Measurements from ENCODE around the gene VASN.
"Not testable (repeated sequence)": the region's sequence is repeated elsewhere in the genome, so short reads cannot be mapped to it uniquely, and the experiment has no call there.

The VASN gene

DNA sequence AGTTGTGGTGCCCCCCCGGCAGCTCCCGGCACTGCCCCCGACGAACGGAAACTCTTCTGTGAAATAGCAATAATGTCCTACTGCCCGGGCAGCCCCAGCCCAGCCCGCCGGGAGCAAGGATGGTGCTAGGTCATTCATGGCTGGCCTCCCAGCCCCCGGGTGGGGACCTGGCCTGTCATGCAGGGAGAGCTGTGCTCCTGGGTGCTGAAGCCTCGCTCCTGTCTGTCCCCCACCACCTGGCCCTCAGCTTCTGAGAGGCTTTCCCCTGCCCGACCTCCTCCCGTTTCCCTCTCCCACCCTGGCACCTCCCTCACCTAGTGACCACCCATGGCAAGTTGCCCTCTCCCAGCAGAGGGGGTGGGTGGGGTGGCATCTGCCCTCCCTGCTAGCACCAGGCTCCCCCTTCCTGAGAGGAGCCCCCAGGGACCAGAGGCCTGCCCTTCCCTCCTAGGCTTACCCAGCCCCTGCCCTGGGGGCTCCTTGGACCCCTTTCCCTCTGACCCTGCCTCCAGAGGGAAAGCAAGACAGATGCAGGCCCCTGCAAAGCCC is 34.0 kb upstream of the VASN start:
- DNase-seq: no peak

DNA sequence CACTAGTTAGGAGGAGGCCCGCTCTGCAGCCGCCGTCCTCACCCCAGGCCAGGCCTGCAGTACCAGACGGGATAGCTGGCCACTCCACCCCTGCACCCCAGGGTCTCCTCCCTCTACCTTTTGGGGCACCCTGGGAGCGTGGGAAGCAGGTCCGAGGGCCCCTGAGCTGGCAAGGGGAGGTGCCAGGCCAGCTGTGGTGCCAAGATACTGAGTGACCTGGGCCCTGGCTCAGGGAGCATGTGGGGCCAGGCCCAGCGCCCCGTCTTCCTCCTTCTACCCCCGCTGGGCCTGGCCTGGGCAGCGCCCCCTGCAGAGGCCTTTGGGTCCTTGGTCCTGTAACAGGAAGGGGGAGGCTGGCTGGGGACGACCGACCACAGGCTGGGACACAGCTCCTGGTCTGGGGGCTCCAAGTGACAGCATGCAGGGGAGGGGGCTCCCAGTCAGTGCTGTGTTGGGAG is 33.5 kb upstream of the VASN start:
- DNase-seq: no peak

- no peak for DNase-seq
Observed at GRCh38 chr16:4338712-4339299, 32.8 kb upstream of the VASN start.

- no peak for DNase-seq
Observed at GRCh38 chr16:4339455-4339854, 32.2 kb upstream of the VASN start.

- DNase-seq: no peak
Observed at GRCh38 chr16:4339909-4340308, 31.7 kb upstream of the VASN start.

- DNase-seq: no peak
Observed at GRCh38 chr16:4340443-4340842, 31.2 kb upstream of the VASN start.

DNA sequence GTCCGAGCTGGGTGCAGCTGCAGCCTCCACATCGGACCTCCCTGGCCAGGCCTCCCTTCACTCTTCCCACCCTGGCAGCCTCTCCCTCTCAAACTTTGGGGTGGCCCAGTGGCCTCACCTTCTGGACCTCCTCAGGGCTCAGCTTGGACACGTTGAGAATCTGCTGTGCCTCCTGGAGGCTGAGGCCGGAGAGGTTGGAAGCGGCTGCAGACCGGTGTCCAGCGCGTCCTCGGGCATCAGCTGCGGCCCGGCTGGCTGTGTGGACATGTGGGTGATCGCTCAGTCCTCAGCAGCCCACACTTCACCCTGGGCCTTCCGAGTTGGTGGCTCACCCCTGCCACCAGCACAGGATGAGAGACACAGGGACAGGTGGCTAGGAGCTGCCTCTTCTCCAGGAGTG is 30.4 kb upstream of the VASN start:
- DNase-seq: no peak

DNA sequence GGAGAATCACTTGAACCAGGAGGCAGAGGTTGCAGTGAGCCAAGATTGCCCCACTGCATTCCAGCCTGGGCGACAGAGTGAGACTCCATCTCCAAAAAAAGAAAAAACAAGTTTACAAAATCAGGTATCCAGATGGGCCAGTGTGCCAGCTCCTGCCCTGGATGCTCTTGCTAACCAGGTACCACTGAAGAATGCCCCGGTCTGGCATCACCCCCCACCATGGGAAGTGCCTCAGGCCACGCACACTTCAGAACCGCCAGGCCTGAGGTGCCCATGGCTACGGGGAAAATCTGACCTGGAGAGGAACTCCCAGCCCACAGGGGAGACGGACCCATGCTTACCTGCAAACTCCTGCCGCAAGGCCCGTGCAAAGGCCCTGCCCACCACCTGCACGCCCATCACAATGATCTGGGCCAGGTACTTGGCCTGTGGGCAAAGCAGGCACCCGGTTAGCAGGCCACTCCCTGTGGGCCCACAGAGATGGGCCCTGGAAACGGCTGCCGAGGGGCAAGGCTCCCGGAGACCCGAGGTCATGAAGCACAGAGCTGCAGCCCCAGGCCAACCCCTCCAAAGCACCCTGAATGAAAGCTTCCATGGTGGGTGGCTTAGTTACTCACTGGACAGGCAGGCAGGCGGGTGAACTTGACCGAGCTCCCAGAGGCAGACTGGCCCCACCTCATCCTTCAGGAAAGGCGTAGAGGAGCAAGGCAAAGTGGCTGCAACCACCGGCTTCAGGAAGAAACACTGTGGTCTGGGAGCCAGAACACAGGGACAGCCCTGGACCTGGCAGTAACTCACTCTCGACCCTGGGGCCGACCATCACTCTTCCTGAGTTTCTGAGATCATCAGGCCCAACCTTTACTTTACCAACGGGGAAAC is 28.5 kb upstream of the VASN start:
- DNase-seq: no peak

DNA sequence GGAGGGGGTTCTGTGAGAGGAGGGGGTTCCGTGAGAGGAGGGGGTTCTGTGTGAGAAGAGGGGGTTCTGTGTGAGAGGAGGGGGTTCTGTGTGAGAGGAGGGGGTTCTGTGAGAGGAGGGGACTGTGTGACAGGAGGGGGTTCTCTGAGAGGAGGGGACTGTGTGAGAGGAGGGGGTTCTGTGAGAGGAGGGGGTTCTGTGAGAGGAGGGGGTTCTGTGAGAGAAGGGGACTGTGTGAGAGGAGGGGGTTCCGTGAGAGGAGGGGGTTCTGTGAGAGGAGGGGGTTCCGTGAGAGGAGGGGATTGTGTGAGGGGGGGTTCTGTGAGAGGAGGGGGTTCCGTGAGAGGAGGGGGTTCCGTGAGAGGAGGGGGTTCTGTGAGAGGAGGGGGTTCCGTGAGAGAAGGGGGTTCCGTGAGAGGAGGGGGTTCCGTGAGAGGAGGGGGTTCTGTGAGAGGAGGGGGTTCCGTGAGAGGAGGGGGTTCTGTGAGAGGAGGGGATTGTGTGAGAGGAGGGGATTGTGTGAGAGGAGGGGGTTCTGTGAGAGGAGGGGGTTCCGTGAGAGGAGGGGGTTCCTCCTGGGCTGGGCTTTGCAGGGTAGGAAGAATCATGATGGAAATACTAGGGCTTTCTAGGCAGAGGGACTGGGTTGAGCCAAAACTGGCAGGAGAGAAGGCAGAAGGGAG is 27.2 kb upstream of the VASN start:
- DNase-seq: not testable (repeated sequence)

DNA sequence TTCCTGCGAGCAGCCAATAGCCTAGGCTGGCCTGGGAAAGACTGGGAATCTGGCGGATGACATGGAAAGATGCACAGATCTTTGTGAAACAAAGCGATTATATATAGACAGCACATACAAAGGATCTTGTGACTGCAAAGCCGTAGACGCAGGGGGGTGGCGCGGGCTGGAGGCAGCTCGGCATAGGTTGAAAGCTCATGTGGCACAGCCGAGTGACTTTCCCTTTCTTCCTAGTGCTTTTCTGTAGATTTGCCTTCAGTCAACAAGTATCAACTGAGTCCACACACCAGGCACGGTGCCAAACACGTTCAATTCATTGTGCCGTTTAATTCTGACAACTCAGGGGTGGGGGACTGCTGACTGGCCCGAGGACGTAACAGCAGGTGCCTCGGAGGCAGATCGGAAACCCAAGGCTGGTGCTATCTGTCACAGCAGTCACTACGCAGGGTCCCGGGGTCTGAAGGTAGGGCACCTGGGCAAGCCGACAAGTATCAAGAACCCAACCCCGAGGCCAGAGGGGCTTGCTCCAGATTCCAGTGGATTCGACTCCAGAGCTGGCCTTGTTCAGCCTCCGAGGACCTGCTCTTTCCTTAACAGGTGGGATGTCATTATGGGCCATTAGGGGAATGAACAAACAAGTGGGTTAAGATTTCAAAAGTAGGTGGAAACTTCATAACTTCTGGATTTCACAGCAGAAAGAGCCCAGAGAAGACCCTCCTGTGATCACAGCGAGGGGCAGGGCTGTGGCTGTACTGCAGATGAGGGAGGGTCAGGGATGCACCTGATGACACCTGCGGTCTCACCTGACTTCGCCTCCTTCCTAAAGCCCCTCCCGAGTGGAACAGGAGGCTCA is 26.4 kb upstream of the VASN start:
- no peak for DNase-seq

GRCh38 chr16:4345836-4346781 is 25.5 kb upstream of the VASN start:
- no peak for DNase-seq

DNA sequence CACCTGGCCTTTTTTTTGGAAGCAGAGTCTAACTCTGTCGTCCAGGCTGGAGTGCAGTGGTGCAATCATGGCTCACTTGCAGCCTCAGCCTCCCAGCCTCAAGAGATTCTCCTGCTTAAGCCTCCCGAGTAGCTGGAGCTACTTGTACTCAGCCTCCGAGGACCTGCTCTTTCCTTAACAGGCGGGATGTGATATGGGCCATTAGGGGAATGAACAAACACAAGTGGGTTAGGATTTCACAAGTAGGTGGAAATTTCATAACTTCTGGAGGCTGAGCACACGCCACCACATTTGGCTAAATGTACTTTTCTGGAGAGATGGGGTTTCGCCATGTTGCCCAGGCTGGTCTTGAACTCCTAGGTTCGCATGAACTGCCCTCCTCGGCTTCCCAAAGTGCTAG is 24.6 kb upstream of the VASN start:
- DNase-seq: no peak

GRCh38 chr16:4347765-4348509 is 23.7 kb upstream of the VASN start:
- DNase-seq: no peak

DNA sequence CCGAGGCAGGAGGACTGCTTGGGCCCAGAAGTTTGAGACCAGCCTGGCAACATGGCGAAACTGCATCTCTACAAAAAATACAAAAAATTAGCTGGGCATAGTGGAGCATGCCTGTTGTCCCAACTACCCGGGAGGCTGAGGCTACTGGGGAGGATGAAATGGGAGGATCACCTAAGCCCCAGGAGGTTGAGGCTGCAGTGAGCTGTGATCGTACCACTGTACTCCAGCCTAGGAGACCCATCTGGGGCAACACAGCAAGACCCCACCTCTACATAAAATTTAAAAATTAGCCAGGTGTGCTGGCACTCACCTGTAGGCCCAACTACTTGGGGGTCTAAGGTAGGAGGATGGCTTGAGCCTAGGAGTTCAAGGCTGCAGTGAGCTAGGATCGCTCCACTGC is 22.3 kb upstream of the VASN start:
- no peak for DNase-seq

DNA sequence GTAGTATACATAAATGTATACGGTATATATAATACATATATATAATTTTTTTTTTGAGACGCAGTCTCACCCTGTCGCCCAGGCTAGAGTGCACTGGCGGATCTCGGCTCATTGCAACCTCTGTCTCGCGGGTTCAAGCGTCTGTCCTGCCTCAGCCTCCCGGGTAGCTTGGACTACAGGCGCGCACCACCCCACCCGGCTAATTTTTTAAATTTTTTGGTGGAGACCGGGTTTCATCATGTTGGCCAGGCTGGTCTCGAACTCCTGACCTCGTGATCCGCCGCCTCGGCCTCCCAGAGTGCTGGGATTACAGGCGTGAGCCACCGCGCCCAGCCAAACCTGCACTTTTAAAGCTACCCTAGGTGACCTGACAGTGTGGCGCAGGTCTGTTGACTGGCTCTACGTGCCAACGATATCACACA is 21.3 kb upstream of the VASN start:
- DNase-seq: no peak

DNA sequence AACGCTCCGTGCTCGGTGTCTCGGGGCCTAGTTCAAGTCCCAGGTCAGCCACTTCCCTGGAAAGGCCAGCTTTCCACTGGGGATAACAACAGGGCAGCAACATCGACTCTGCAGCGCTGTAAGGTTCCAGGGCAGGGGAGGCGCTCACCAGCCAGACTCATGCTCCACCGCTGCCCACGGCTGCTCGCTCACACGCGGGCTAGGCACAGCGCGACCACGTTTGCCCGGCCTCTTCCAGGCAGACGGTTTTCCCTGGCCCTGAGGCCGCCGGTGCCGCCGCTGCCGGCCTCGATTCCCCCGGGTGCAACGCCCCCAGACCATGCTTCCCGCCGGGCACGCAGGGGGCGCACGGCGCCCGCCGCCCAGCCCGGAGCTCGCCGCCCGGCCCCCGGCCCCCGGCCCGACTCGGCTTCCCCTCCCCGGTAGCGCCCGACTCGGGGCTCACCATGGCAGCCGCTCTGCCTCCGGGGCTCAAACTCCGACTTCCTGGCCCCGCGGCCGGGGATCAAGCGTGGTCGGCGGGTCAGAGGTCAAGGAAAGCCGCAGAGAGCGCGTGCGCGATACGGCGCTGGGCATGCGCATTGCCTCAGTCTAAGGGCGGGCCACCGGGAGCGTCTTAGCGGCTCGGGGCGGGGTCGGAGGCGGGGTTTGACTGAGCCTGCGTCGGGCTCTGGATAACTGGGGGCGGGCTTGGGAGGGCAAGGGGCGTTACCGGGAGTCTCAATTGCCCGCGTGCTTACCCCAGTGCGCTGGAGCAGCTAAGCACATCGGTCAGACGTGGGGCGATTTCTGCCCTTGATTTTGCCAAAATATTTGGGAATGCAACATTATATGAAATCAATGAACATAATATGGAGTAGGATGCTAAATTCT is 20.6 kb upstream of the VASN start, which contains the start of gene PAM16:
Gene PAM16, minus strand, starts transcription at position 535 of the 873 bp plus-strand sequence. Its CDS starts 87 bp downstream, at position 448.
- DNase-seq: peak; percentile 99 to 100

DNA sequence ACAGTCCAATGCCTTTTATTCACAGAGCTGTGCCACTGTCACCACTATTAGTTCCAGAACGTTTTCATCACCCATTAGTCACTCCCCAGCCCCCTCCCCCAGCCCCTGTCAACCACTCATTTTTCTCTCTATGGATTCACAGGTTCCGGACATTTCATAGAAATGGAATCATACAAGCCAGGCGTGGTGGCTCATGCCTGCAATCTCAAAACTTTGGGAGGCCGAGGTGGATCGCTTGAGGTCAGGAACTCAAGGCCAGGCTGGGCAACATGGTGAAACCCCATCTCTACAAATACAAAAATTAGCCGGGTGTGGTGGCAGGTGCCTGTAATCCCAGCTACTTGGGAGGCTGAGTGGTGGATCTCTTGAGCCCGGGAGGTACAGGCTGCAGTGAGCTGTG is 19.8 kb upstream of the VASN start:
- DNase-seq: peak in 1 of 2 donors; percentile 26

DNA sequence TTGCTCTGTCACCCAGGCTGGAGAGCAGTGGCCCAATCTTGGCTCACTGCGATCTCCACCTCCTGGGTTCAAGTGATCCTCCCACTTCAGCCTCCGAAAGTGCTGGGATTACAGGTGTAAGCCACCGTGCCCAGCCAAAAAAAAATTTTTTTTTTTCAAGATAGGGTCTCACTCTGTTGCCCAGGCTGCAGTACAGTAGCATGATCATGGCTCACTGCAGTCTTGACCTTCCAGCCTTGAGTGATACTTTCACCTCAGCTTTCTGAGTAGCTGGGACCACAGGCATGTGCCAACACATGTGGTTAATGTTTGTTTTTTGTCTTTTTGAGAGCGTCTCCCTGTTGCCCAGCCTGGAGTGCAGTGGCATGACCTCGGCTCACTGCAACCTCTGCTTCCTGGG is 18.8 kb upstream of the VASN start:
- no peak for DNase-seq

DNA sequence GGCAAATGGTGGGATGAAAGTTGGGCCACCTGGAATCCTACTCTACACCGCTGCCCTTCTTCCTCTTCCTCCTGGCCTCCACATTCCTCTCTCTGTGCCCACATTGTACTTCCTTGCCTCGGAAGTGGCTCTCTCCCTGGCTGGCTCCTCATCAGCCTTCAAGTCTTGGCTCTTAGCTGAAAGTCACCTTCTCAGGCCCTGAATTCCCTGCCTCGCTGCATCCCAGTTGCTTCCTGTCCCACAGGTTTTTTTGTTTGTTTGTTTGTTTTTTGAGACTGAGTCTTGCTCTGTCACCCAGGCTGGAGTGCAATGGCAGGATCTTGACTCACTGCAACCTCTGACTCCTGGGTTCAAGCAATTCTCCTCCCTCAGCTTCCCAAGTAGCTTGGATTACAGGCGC is 18.0 kb upstream of the VASN start:
- no peak for DNase-seq
